Nephron (organoid): ENCODE results near the gene PAOX.
A peak's percentile ranks its signal among the peaks of the same experiment; 100 is the strongest.

Experiments used
- H3K27ac Mint-ChIP-seq, 3 experiments: 2 replicates each; pipeline ENCODE4 v1.8.0; 2020; ENCODE audit warnings: mixed read lengths in 3 of 3, mild to moderate bottlenecking in 2 of 3, moderate library complexity in 1 of 3
- H3K27me3 Mint-ChIP-seq: 2 replicates; pipeline ENCODE4 v1.8.0; 2021; ENCODE audit warnings: low read depth, mild to moderate bottlenecking, moderate library complexity, mixed read lengths
- H3K36me3 Mint-ChIP-seq: 2 replicates; pipeline ENCODE4 v1.8.0; 2020; ENCODE audit warnings: low read depth, mixed read lengths
- H3K4me1 Mint-ChIP-seq: 2 replicates; pipeline ENCODE4 v1.8.0; 2020; ENCODE audit warnings: mixed read lengths
- H3K4me3 Mint-ChIP-seq, 3 experiments: 2 replicates each; pipeline ENCODE4 v1.8.0; 2020; ENCODE audit warnings: mild to moderate bottlenecking in 3 of 3, mixed read lengths in 3 of 3, moderate library complexity in 2 of 3
- H3K9me3 Mint-ChIP-seq: 2 replicates; pipeline ENCODE4 v1.8.0; 2020; ENCODE audit warnings: mixed read lengths
- CTCF ChIP-seq, 3 experiments: fragments of 200-600 bp; sonication (generic); IDR thresholded peaks; one replicate each; pipeline ENCODE4 v1.5.0; 2021; ENCODE audit warnings: antibody characterized with exemption in 3 of 3; ENCODE audit not compliant: unreplicated experiment in 3 of 3

Gene PAOX

GRCh38 chr10:133359972-133360610 lies 19.0 kb upstream of the PAOX start:
- Mint-ChIP-seq H3K4me1 (peaks cover 5% of the 10 kb centered on the region), H3K36me3 (peaks cover 26% of the 10 kb centered on the region), H3K27me3 (no peaks in the 10 kb centered on the region), H3K27ac (peak overlapping the region; percentile 51 to 87 (median 68)), H3K9me3 (no peaks in the 10 kb centered on the region), H3K4me3 (peak overlapping the region in 2 of 3 experiments; percentile 48 to 63)
- TF ChIP-seq CTCF (IDR thresholded peaks at IDR 0.05; ENCODE audit: unreplicated experiment in 3 of 3), result no peak

GRCh38 chr10:133361227-133361626 lies 17.8 kb upstream of the PAOX start:
- no peak for TF ChIP-seq CTCF (IDR thresholded peaks at IDR 0.05; ENCODE audit: unreplicated experiment in 3 of 3)
- Mint-ChIP-seq H3K4me1 (peaks cover 5% of the 10 kb centered on the region), H3K27me3 (no peaks in the 10 kb centered on the region), H3K4me3 (no peak overlapping the region), H3K9me3 (no peaks in the 10 kb centered on the region), H3K36me3 (peaks cover 35% of the 10 kb centered on the region), H3K27ac (no peak overlapping the region)

- H3K4me3 Mint-ChIP-seq, result no peak overlapping the region
- H3K27ac Mint-ChIP-seq, result peak overlapping the region in 1 of 3 experiments; percentile 0
- peaks cover 35% of the 10 kb centered on the region for H3K36me3 Mint-ChIP-seq
- H3K27me3 Mint-ChIP-seq, result no peaks in the 10 kb centered on the region
- H3K9me3 Mint-ChIP-seq, result no peaks in the 10 kb centered on the region
- TF ChIP-seq CTCF (IDR thresholded peaks at IDR 0.05; ENCODE audit: unreplicated experiment in 3 of 3), result no peak
- peaks cover 5% of the 10 kb centered on the region for H3K4me1 Mint-ChIP-seq
Measured at GRCh38 chr10:133361773-133362441, 17.2 kb upstream of the PAOX start.

- Mint-ChIP-seq H3K4me1 (peaks cover 7% of the 10 kb centered on the region), H3K36me3 (peaks cover 39% of the 10 kb centered on the region), H3K27ac (no peak overlapping the region), H3K9me3 (no peaks in the 10 kb centered on the region), H3K27me3 (no peaks in the 10 kb centered on the region), H3K4me3 (no peak overlapping the region)
- no peak for TF ChIP-seq CTCF (IDR thresholded peaks at IDR 0.05; ENCODE audit: unreplicated experiment in 3 of 3)
Measured at GRCh38 chr10:133362846-133363245, 16.2 kb upstream of the PAOX start.

GRCh38 chr10:133364645-133365431 lies 14.2 kb upstream of the PAOX start:
- H3K9me3 Mint-ChIP-seq, result no peaks in the 10 kb centered on the region
- no peak overlapping the region for H3K27ac Mint-ChIP-seq
- peaks cover 19% of the 10 kb centered on the region for H3K4me1 Mint-ChIP-seq
- no peaks in the 10 kb centered on the region for H3K27me3 Mint-ChIP-seq
- H3K4me3 Mint-ChIP-seq, result no peak overlapping the region
- no peak for TF ChIP-seq CTCF (IDR thresholded peaks at IDR 0.05; ENCODE audit: unreplicated experiment in 3 of 3)
- H3K36me3 Mint-ChIP-seq, result peaks cover 52% of the 10 kb centered on the region
